ENCODE results near the gene PIK3R1. TPM values are rescaled to one million over a fixed set of nuclear protein-coding genes. Genes with fewer than 3 reads are reported as not detected.

PIK3R1 gene
- total RNA-seq, 1 donor from 2014 or later = 137 TPM

DNA sequence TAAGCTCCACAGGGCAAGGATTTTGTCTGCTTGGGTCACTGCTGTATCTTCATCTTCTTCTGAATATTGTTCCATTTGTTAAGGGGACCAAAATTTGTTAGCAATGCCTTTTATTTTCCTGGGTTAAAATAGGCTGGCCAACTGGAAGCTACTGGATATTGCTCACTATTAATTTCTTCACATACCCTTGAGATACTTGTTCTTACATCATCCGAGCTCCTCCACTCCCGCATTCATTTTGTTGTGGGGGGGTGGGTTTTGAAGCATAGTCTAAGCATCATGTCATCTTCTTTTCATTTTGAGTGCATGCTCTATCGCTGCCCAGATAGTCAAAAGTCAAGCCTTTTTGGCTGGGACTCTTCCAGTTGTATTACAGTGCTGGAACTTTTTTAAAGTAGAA, 42.5 kb upstream of the PIK3R1 start:
- H3K4me3 ChIP-seq = no peak overlapping the region
- ATAC-seq = no peak
- H3K36me3 ChIP-seq = no peaks in the 10 kb centered on the region
- TF ChIP-seq CTCF (IDR thresholded peaks at IDR 0.05) = no peak
- DNase-seq = no peak
- no peak overlapping the region for H3K27ac ChIP-seq
- H3K27me3 ChIP-seq = no peaks in the 10 kb centered on the region
- intact Hi-C loops (cut with DNase I) = no loop called here
- no peaks in the 10 kb centered on the region for H3K9me3 ChIP-seq
- H3K4me1 ChIP-seq = no peaks in the 10 kb centered on the region

- DNase-seq = no peak
- intact Hi-C loops (cut with DNase I) = no loop called here
- Histone ChIP-seq H3K9me3 (no peaks in the 10 kb centered on the region), H3K4me3 (no peak overlapping the region), H3K27me3 (no peaks in the 10 kb centered on the region), H3K36me3 (no peaks in the 10 kb centered on the region), H3K27ac (no peak overlapping the region), H3K4me1 (no peaks in the 10 kb centered on the region)
- ATAC-seq = no peak
- TF ChIP-seq CTCF (IDR thresholded peaks at IDR 0.05) = no peak
Measured at GRCh38 chr5:68176253-68176652, 39.3 kb upstream of the PIK3R1 start.

- ATAC-seq (no peak), DNase-seq (no peak)
- no peaks in the 10 kb centered on the region for H3K27me3 ChIP-seq
- TF ChIP-seq CTCF (IDR thresholded peaks at IDR 0.05) = no peak
- H3K4me1 ChIP-seq = no peaks in the 10 kb centered on the region
- H3K27ac ChIP-seq = no peak overlapping the region
- H3K4me3 ChIP-seq = no peak overlapping the region
- intact Hi-C loops (cut with DNase I) = no loop called here
- no peaks in the 10 kb centered on the region for H3K36me3 ChIP-seq
- no peaks in the 10 kb centered on the region for H3K9me3 ChIP-seq
Measured at GRCh38 chr5:68176802-68177479, 38.6 kb upstream of the PIK3R1 start.

DNA sequence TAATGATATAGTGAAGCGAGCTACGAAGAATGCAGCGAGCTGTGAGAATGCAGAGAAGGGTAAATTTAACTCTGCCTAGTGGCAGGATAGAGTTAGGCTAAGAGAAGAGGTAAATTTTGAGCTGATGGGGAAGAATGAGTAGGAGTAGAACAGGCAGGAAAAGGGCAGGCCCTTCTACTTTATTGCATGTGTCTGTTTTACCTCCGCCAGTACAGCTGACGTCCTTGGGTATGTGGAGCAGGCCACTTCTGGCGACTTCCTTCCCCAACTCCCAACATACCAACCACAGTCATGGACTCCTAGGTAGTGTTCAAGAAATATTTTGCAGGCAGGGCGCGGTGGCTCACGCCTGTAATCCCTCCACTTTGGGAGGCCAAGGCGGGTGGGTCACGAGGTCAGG, 37.9 kb upstream of the PIK3R1 start:
- Histone ChIP-seq H3K9me3 (no peaks in the 10 kb centered on the region), H3K36me3 (no peaks in the 10 kb centered on the region), H3K27ac (no peak overlapping the region), H3K27me3 (no peaks in the 10 kb centered on the region), H3K4me1 (no peaks in the 10 kb centered on the region), H3K4me3 (no peak overlapping the region)
- ATAC-seq (no peak), DNase-seq (no peak)
- intact Hi-C loops (cut with DNase I) = no loop called here
- TF ChIP-seq CTCF (IDR thresholded peaks at IDR 0.05) = no peak

- Histone ChIP-seq H3K27ac (no peak overlapping the region), H3K9me3 (no peaks in the 10 kb centered on the region)
- no peak for ATAC-seq
Measured at GRCh38 chr5:68178579-68178978, 37.0 kb upstream of the PIK3R1 start.

More at GRCh38 chr5:68178579-68178978, 37.0 kb upstream of the PIK3R1 start:
- intact Hi-C loops (cut with DNase I) = no loop called here
- Histone ChIP-seq H3K27me3 (no peaks in the 10 kb centered on the region), H3K36me3 (no peaks in the 10 kb centered on the region), H3K4me3 (no peak overlapping the region), H3K4me1 (no peaks in the 10 kb centered on the region)
- DNase-seq = no peak
- no peak for TF ChIP-seq CTCF (IDR thresholded peaks at IDR 0.05)

All from upper lobe of right lung (tissue), 1 donor.